ENCODE results near the gene NUFIP2.

DNA sequence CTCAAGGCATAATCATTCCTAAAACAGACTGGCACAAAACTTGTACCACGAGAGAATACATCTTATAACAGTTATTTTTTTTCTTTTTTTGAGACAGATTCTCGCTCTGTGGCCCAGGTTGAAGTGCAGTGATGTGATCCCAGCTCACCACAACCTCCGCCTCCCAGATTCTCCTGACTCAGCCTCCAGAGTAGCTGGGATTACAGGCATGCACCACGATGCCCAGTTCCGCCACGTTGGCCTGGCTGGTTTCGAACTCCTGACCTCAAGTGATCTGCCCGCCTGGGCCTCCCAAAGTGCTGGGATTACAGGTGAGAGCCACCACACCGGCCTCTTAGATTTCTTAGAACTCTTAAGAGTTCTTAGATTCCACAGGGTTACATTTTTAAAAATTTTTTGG, 4.1 kb downstream of the NUFIP2 start:
- TF ChIP-seq, protein P1, sequence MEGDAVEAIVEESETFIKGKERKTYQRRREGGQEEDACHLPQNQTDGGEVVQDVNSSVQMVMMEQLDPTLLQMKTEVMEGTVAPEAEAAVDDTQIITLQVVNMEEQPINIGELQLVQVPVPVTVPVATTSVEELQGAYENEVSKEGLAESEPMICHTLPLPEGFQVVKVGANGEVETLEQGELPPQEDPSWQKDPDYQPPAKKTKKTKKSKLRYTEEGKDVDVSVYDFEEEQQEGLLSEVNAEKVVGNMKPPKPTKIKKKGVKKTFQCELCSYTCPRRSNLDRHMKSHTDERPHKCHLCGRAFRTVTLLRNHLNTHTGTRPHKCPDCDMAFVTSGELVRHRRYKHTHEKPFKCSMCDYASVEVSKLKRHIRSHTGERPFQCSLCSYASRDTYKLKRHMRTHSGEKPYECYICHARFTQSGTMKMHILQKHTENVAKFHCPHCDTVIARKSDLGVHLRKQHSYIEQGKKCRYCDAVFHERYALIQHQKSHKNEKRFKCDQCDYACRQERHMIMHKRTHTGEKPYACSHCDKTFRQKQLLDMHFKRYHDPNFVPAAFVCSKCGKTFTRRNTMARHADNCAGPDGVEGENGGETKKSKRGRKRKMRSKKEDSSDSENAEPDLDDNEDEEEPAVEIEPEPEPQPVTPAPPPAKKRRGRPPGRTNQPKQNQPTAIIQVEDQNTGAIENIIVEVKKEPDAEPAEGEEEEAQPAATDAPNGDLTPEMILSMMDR (IDR thresholded peaks at IDR 0.05; ENCODE audit: low read depth, low read length, missing input control) = no peak
- TF ChIP-seq, protein P2, sequence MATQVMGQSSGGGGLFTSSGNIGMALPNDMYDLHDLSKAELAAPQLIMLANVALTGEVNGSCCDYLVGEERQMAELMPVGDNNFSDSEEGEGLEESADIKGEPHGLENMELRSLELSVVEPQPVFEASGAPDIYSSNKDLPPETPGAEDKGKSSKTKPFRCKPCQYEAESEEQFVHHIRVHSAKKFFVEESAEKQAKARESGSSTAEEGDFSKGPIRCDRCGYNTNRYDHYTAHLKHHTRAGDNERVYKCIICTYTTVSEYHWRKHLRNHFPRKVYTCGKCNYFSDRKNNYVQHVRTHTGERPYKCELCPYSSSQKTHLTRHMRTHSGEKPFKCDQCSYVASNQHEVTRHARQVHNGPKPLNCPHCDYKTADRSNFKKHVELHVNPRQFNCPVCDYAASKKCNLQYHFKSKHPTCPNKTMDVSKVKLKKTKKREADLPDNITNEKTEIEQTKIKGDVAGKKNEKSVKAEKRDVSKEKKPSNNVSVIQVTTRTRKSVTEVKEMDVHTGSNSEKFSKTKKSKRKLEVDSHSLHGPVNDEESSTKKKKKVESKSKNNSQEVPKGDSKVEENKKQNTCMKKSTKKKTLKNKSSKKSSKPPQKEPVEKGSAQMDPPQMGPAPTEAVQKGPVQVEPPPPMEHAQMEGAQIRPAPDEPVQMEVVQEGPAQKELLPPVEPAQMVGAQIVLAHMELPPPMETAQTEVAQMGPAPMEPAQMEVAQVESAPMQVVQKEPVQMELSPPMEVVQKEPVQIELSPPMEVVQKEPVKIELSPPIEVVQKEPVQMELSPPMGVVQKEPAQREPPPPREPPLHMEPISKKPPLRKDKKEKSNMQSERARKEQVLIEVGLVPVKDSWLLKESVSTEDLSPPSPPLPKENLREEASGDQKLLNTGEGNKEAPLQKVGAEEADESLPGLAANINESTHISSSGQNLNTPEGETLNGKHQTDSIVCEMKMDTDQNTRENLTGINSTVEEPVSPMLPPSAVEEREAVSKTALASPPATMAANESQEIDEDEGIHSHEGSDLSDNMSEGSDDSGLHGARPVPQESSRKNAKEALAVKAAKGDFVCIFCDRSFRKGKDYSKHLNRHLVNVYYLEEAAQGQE (IDR thresholded peaks at IDR 0.05) = no peak
- no peak for TF ChIP-seq RAD21 (IDR thresholded peaks at IDR 0.05)
